Measurements from ENCODE around the gene SLC15A3. TPM values are rescaled to one million over a fixed set of nuclear protein-coding genes. Genes with fewer than 3 reads are reported as not detected.
"Not testable (repeated sequence)": the region's sequence is repeated elsewhere in the genome, so short reads cannot be mapped to it uniquely, and the experiment has no call there.

Gene SLC15A3
- total RNA-seq, 4 donors from 2014 or later, result 6.3 to 16.5 (median 8.9) TPM

- intact Hi-C loops (cut with DNase I), result no loop called here
- no peak for TF ChIP-seq POLR2A (IDR thresholded peaks at IDR 0.05)
- Histone ChIP-seq H3K4me1 (no peaks in the 10 kb centered on the region), H3K27ac (no peak overlapping the region), H3K9me3 (no peaks in the 10 kb centered on the region), H3K36me3 (no peaks in the 10 kb centered on the region), H3K27me3 (no peaks in the 10 kb centered on the region), H3K4me3 (replicated peaks in 1 of 3) (no peak overlapping the region)
- 73 to 89% methylated on average over 4 of the region's 4 CpGs for WGBS, 2 donors
- DNase-seq, result no peak
Observed at GRCh38 chr11:60977224-60977623, 25.2 kb upstream of the SLC15A3 start.

GRCh38 chr11:60974726-60975125 is 22.8 kb upstream of the SLC15A3 start:
- Histone ChIP-seq H3K36me3 (no peaks in the 10 kb centered on the region), H3K27me3 (no peaks in the 10 kb centered on the region), H3K27ac (no peak overlapping the region), H3K4me3 (replicated peaks in 1 of 3) (no peak overlapping the region), H3K9me3 (no peaks in the 10 kb centered on the region), H3K4me1 (no peaks in the 10 kb centered on the region)
- TF ChIP-seq CTCF (IDR thresholded peaks at IDR 0.05) (no peak), POLR2A (IDR thresholded peaks at IDR 0.05) (no peak)
- no peak for DNase-seq
- intact Hi-C loops (cut with DNase I), result no loop called here
- 93 to 95% methylated on average over 6 of the region's 6 CpGs for WGBS, 2 donors

GRCh38 chr11:60974316-60974715 is 22.3 kb upstream of the SLC15A3 start:
- H3K9me3 ChIP-seq; H3K27ac ChIP-seq; intact Hi-C loops (cut with DNase I); H3K4me3 ChIP-seq (replicated peaks in 1 of 3); DNase-seq; H3K36me3 ChIP-seq; H3K27me3 ChIP-seq; H3K4me1 ChIP-seq: not testable (repeated sequence)
- 89 to 93% methylated on average over 13 of the region's 13 CpGs for WGBS, 2 donors

GRCh38 chr11:60973699-60974098 is 21.7 kb upstream of the SLC15A3 start:
- no peak overlapping the region for H3K4me3 ChIP-seq (replicated peaks in 1 of 3)
- H3K36me3 ChIP-seq, result no peaks in the 10 kb centered on the region
- no peaks in the 10 kb centered on the region for H3K9me3 ChIP-seq
- intact Hi-C loops (cut with DNase I), result no loop called here
- DNase-seq, result no peak
- no peak for TF ChIP-seq CTCF (IDR thresholded peaks at IDR 0.05)
- TF ChIP-seq POLR2A (IDR thresholded peaks at IDR 0.05), result no peak
- WGBS, 2 donors, result 63 to 69% methylated on average over 6 of the region's 6 CpGs
- H3K27me3 ChIP-seq, result no peaks in the 10 kb centered on the region
- H3K27ac ChIP-seq, result no peak overlapping the region
- no peaks in the 10 kb centered on the region for H3K4me1 ChIP-seq

GRCh38 chr11:60972182-60973030 is 20.4 kb upstream of the SLC15A3 start:
- intact Hi-C loops (cut with DNase I), result no loop called here
- no peak for TF ChIP-seq CTCF (IDR thresholded peaks at IDR 0.05)
- H3K36me3 ChIP-seq, result no peaks in the 10 kb centered on the region
- H3K9me3 ChIP-seq, result no peaks in the 10 kb centered on the region
- H3K27me3 ChIP-seq, result no peaks in the 10 kb centered on the region
- 88 to 92% methylated on average over 12 to 13 of the region's 15 CpGs for WGBS, 2 donors
- H3K4me1 ChIP-seq, result no peaks in the 10 kb centered on the region
- H3K4me3 ChIP-seq (replicated peaks in 1 of 3), result no peak overlapping the region
- DNase-seq, result no peak
- no peak overlapping the region for H3K27ac ChIP-seq

- intact Hi-C loops (cut with DNase I), result loop anchor here (2.0 kb wide), 1 partner anchor 215 kb away; no protein-coding TSS in a partner anchor
- Histone ChIP-seq H3K27me3 (no peaks in the 10 kb centered on the region), H3K36me3 (no peaks in the 10 kb centered on the region), H3K4me3 (replicated peaks in 1 of 3) (no peak within 1 kb of the TSS), H3K4me1 (no peaks in the 10 kb centered on the region), H3K9me3 (no peaks in the 10 kb centered on the region), H3K27ac (no peak within 1 kb of the TSS)
- TF ChIP-seq POLR2A (IDR thresholded peaks at IDR 0.05), result no peak
- no peak for TF ChIP-seq CTCF (IDR thresholded peaks at IDR 0.05)
- DNase-seq, result no peak
- 91 to 93% methylated on average over 13 to 16 of the region's 16 CpGs for WGBS, 2 donors
Observed at GRCh38 chr11:60971520-60971919, 19.5 kb upstream of the SLC15A3 start, which contains the start of gene CD6. TSS of gene CD6 (plus strand) at chr11:60971680. CDS start at chr11:60971866, 186 bp downstream.

Data from thyroid gland (tissue), 4 donors.